ENCODE results near the gene SLAMF8.

Gene SLAMF8

GRCh38 chr1:159821171-159821867, 5.4 kb upstream of the SLAMF8 start:
- no peak for DNase-seq (ENCODE audit: low spot score)

GRCh38 chr1:159823406-159823805, 3.3 kb upstream of the SLAMF8 start:
- DNase-seq (ENCODE audit: low spot score) = no peak

GRCh38 chr1:159825564-159825963, 1.1 kb upstream of the SLAMF8 start:
- DNase-seq (ENCODE audit: low spot score) = no peak

GRCh38 chr1:159827102-159827490, 423 bp downstream of the SLAMF8 start:
- DNase-seq (ENCODE audit: low spot score) = no peak

GRCh38 chr1:159827549-159827948, 876 bp downstream of the SLAMF8 start:
- DNase-seq (ENCODE audit: low spot score) = no peak

- no peak for DNase-seq (ENCODE audit: low spot score)
Observed at GRCh38 chr1:159828176-159828575, 1.5 kb downstream of the SLAMF8 start.

- no peak for DNase-seq (ENCODE audit: low spot score)
Observed at GRCh38 chr1:159828581-159829272, 2.1 kb downstream of the SLAMF8 start.

GRCh38 chr1:159829273-159829634, 2.6 kb downstream of the SLAMF8 start:
- DNase-seq (ENCODE audit: low spot score) = peak; percentile 18

GRCh38 chr1:159829822-159830465, 3.3 kb downstream of the SLAMF8 start:
- DNase-seq (ENCODE audit: low spot score) = no peak

- no peak for DNase-seq (ENCODE audit: low spot score)
Observed at GRCh38 chr1:159830722-159831121, 4.0 kb downstream of the SLAMF8 start.

GRCh38 chr1:159831412-159832141, 4.9 kb downstream of the SLAMF8 start:
- no peak for DNase-seq (ENCODE audit: low spot score)

- DNase-seq (ENCODE audit: low spot score) = no peak
Observed at GRCh38 chr1:159832309-159832708, 5.6 kb downstream of the SLAMF8 start.

GRCh38 chr1:159835356-159835755, 8.7 kb downstream of the SLAMF8 start:
- no peak for DNase-seq (ENCODE audit: low spot score)

- no peak for DNase-seq (ENCODE audit: low spot score)
Observed at GRCh38 chr1:159835862-159836525, 9.3 kb downstream of the SLAMF8 start.

GRCh38 chr1:159838715-159839114, 12.0 kb downstream of the SLAMF8 start:
- no peak for DNase-seq (ENCODE audit: low spot score)

GRCh38 chr1:159839116-159839849, 12.6 kb downstream of the SLAMF8 start:
- DNase-seq (ENCODE audit: low spot score) = no peak

GRCh38 chr1:159841749-159842148, 15.1 kb downstream of the SLAMF8 start:
- no peak for DNase-seq (ENCODE audit: low spot score)

GRCh38 chr1:159843459-159843858, 16.8 kb downstream of the SLAMF8 start:
- no peak for DNase-seq (ENCODE audit: low spot score)

- no peak for DNase-seq (ENCODE audit: low spot score)
Observed at GRCh38 chr1:159845751-159846629, 19.3 kb downstream of the SLAMF8 start.

GRCh38 chr1:159847231-159847630, 20.6 kb downstream of the SLAMF8 start:
- DNase-seq (ENCODE audit: low spot score) = no peak
